HG02763 (cell line): ENCODE data around the gene TMEM244.
"Not testable (repeated sequence)": the region's sequence is repeated elsewhere in the genome, so short reads cannot be mapped to it uniquely, and the experiment has no call there.

ENCODE experiments used
- ATAC-seq: cut with Tn5 transposase; IDR thresholded peaks from one replicate; pipeline ENCODE4 v1.9.1; 2021; ENCODE audit warnings: mild to moderate bottlenecking, moderate library complexity; ENCODE audit not compliant: unreplicated experiment

The TMEM244 gene

DNA sequence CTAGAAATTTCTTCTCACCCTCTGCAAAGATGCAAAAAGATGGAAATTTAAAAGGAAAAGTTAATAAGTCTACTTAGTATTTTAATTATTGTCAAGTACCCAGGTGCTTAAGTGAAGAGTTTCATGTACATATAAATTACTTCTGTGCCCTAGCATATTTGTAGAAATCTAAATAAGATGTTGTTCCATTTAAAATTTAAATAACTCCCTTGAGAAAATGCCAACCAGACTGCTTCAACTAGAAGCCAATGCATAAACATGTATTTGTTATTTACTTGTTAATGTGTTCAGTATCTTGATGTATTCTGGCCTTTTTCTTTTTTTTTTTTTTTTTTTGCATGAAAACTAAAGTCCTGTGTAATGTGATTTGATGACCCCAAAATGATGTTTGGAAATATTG is 6.3 kb upstream of the TMEM244 start:
- ATAC-seq, result no peak

DNA sequence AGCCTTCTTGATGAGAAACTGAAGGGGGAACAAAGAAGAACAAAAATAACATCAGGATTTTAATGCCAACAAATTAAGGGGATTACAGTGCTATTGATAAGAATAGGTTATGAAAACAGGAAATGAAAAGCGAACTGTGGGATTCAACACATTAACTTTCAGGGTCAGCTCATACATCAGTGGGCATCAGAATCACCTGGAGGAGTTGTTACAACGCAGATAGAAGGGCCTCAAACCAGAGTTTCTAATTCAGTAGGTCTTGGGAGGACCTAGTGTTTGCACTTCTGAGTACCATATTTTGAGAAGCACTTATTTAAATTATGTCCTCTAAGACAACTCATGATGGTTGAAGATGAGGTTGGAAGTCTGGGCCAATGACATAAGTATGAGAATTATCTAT is 5.6 kb upstream of the TMEM244 start:
- ATAC-seq, result no peak

DNA sequence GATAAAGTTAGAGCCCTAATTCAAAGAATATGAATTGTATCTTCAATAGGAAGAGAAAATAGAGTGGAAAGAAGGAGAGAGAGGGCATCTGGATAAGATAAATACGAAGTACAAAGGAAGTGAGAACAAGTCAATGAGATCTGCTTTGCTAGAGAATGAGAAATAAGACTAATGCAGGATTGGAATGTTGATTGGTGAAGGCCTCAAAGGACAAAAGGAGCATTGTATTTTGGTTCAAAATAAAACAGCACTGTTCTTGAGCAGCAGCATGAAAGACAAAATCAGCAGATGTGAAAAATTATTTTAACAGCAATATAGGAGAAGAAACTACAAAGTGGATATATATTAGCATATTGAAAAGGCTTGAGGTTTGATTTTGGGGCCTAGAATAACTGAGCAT is 5.1 kb upstream of the TMEM244 start:
- no peak for ATAC-seq

DNA sequence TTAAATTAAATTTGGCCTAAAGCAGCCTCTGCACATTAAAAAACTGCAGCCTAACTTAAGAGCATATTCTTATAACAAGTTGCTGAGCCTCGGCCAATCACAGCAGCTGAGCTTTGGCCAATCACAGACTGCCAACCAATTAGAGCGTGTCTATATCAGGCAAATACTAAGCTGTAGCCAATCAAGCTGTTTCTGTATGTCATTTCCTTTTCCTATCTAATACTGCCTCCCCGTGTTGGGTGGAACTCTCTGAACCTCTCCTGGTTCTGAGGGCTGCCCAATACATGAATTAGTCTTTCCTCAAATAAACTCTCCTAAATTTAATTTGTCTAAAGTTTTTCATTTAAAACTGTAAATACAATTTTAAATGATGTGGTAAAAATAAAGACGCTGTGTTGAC is 3.9 kb upstream of the TMEM244 start:
- ATAC-seq, result no peak

DNA sequence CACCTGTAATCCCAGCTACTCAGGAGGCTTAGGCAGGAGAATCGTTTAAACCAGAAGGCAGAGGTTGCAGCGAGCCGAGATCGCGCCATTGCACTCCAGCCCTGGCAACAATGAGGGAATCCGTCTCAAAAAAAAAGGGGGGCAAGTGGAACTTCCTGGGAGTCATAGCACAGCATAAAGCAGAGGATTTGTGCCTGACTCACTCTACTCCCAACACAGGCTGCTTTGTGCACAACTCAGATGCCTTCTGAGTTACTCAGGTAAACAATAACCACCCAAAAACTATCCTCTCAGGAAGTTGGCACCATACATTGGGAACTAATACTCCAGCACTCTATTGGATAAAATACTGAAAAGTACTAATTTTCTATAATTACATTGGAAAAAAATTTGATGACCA is 2.5 kb upstream of the TMEM244 start:
- ATAC-seq, result no peak

DNA sequence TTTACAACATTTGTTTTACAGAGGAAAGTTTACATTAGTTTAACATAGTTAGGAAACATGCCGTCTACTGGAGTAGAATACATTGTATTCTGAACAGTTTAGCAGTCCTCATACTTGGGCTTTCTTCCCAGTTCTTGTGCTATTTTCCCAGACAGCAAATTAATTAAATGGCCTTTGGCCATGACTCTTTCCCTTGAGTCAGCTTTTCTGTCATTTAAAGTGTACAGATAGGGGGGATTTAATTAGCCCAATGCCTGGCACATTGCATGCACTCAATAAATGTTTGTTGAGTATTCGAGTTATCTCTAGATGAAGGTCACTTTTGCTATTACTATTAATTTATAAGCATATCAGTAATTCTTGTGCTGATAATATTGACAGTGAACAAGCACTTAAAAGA is 1.6 kb downstream of the TMEM244 start:
- no peak for ATAC-seq

DNA sequence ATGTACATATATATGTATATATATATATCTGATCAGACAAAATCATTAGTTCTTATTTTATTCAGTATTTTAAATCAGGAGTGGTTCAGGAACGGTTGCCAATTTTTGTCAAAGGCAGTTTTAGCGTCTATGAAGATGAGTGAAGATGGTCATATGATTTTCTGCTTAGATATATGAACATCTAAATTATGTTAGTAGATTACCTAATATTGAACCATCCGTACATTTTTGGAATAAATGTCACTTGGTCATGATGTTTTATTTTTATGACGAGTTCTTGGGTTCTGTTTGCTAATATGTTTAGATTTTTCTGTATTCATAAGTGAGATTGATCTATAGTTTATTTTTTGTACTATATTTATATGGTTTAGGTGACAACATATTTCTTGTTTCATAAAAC is 3.3 kb downstream of the TMEM244 start:
- ATAC-seq, result no peak

DNA sequence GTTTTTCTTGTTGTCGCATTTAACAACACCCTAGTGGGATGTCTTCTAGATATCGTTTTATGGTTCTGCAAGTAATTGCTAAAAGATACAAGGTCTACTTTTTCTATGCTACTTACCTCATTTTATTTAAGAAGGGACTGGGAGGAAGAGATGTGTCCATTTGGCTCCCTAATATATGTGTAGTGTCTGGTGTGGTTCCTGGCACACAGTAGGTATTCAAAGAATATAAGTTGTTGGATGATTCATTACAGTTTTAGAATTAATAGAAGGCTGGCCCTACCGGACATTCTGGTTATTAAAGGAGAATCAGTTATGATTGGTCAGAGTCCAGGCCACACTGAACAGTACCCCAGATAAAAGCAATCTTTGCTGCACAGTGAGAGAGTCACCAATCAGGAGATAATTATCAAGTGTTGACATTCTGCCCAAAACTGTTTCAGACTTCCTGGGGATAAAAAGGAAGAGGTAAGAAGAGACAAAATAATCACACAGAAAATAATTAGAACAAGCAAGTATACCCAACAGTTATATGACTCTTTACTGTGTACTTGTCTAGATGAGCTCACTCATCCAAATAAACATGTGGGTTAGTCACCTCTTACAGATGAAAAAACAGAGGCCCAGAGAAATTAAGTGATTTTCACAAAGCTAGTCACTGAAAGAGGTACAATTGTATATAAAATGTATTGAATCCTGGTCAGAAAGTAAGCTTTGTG is 7.0 kb downstream of the TMEM244 start:
- no peak for ATAC-seq

DNA sequence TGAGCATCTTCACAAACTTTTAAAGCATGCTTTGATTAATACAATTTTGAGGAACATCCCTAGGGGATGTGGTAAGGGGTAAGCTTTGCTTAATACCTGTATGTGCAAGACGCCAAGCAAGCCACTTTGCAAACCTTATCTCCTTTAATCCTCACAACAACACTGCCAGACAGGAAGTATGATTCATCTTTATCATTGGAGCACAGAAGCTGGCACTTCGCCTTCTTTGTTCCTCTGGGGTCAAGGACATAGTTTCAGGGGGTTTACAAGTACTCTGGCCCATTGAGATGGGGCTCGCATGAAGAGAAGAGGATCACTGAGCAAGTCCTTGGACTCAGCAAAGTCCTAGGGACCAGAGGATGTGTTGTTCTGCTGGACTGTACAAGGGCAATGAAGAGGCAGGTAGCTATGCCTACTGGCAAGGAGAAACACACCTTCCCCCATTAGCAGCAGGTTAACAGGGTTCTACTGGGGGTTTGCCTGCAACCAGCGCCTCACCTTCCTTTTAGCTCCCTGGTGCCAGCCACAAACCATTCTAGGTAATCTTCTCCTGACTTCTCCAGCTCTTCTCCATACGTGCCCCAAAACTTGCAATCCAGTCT is 8.8 kb downstream of the TMEM244 start:
- ATAC-seq, result no peak

DNA sequence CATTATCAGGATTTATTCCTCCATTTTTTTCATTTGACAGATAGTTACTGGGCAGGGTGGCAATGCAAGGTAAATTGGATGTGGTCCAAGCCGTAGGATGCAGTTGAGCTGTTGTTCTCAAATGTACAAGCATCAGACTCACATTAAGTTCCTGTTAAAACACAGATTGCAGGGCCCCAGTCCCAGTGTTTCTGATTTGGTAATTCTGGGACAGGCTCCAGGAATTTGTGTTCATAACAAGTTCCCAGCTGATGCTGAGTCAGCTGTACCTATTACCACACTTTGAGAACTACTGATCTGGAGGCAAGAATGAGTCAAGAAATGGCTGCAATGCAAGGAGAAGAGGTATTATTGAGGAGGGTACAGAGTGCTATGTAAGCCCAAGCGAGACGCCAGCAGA is 11.7 kb downstream of the TMEM244 start:
- no peak for ATAC-seq

DNA sequence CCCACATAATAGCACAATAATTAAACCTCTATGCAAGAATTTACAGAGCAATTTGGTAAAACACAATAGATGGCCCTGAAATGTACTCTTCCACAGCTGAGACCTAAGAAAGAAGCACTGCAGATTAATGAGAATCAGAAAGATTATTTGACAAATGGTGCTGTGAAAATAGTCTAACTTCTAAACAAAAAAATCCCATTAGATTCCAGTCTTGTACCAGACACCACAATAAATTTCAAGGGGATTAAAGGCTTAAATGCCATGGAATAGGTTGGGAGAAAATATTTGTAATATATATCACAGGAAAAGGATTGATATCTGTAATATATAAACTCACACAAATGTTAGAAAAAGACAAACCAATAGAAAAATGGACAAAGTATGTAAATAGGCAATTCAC is 14.4 kb downstream of the TMEM244 start:
- no peak for ATAC-seq

DNA sequence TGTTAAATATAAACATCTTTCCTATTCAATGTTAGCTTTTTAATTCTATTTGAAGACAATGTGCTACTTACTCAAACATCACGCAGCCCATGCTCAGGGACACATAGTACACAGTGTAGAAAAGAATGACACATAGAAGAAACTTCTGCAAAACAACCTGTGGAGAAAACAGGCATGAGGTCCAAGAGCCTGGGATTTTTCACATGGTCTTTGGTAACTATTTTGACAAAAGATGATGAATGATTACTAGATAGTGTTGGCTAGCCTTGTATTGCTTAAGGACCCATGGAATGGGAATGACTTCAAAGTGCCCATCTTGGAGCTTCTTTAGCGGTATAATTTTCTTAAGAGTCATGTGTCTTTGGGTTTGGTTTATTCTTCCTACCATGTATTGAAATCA is 15.4 kb downstream of the TMEM244 start:
- no peak for ATAC-seq

DNA sequence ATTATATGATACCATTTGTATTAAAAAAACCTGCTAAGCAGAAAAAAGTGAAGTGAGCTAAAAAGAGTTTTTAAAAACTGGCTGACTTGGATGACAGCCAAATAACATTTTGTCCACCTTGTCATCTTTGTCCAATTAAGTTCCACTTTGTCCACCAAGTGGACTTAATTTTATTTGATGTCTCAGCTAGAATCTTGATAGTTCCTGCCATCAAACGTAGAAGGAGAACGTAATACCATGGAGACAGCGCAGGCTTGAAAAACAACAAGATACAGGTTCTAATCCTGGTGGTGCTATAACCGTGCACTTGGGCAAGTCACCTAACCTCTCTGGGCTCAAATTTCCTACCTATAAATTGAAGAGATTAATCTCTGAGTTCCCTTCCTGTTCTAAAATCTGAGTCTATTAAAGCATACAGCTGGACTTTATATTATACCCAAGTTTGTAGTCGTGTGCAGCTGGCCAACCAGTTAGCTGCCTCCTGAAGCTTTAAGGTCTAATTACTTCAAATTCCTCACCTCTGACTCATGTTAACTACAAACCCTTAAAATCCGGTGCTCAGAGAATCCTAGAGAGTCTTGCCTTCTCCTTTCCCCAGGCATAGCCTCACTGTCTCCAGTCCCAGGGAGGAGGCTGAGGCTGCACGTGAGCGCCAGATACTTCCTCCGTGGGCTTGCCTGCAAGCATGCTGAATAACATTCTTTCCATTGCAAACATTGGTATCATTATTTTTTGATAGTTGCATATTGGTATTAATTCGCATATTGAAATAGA is 16.8 kb downstream of the TMEM244 start:
- no peak for ATAC-seq

DNA sequence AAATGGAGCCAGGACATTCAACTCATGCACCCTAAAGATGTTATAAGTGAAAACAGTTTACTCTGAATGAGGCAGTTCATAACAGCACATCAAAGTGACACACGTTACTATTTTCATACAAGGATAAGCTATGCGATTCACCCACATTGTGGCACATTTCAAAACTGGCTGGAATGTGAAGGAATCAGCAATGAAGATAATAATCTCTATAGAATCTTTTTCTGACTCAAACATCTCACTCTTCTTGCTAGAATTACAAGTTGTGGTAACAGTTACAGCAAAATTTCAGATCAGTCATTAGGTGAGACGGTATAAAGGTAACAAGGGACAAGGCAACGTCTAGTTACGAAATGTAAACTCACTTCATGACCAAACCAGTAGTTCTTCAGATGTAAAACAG is 17.5 kb downstream of the TMEM244 start:
- ATAC-seq, result no peak

DNA sequence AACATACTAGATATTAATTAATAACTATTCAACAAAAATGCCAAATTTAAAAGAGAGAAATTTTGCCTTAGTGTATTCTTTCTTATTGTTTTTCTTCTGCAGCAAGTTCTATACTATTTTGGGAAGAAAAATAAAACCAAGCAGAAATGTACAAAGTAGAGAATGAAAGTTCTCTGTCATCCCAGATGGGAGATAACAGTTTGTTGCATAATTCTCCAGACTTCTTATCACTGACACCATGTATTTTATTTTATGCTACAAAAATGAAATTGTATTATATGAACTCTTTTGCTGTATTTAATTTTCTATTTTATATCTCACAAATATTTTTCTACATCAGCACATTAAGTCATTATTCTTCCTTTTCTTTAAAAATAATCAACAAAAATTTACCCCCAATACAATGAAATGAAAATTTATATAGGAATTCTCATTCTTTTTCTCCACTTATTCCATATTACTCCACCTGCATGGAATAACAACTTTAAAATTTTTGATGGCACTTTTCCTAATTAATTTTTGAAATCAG is 18.2 kb downstream of the TMEM244 start:
- no peak for ATAC-seq

DNA sequence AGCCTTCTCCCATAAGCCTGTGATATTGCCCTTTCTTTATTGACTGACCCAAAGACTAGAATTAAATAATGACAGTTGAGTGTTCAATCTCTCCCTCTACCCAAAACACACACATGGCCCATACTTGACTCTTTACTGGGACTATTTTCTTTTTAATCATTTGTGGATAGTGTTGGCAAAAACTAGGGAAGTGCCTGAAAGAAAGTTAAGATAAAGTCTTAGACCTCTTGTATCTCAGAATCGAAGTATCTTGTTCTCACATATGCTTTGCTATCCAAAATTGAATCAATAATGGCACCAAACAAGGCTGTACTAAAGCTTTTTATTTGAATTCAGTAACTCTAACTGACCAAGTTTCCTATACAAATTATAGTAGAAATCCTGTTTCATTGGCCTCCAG is 19.0 kb downstream of the TMEM244 start:
- no peak for ATAC-seq

DNA sequence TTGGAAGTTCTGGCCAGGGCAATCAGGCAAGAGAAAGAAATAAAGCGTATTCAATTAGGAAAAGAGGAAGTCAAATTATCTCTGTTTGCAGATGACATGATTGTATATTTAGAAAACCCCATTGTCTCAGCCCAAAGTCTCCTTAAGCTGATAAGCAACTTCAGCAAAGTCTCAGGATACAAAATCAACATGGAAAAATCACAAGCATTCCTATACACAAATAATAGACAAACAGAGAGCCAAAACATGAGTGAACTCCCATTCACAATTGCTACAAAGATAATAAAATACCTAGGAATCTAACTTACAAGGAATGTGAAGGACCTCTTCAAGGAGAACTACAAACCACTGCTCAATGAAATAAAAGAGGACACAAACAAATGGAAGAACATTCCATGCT is 21.6 kb downstream of the TMEM244 start:
- not testable (repeated sequence) for ATAC-seq

DNA sequence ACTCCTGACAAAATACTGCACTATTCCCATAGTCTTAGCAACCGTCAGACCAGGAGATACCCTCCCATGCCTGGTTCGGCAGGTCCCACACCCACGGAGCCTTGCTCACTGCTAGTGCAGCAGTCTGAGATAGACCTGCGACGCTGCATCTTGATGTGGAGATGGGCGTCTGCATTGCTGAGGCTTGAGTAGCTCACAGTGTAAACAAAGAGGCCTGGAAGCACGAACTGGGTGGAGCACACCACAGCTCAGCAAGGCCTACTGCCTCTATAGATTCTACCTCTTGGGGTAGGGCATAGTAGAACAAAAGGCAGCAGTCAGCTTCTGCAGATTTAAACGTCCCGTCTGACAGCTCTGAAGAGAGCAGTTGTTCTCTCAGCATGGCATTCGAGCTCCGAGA is 25.4 kb downstream of the TMEM244 start:
- ATAC-seq, result no peak

DNA sequence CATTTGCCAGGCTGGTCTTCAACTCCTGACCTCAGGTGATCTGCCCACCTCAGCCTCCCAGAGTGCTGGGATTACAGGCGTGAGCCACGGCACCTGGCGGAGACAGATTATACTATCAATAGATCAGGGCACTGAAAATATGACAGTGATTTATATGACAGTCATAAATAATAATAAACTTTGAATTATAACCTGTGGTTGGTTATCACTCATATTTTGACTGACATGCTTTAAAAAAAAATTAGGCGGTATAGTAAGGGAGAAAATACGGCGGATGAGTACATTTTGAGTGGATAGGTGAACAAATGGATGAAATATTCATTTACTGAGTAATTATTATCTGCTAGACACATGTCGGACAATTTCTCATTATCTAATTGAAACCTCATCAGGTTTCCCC is 28.8 kb downstream of the TMEM244 start:
- no peak for ATAC-seq

DNA sequence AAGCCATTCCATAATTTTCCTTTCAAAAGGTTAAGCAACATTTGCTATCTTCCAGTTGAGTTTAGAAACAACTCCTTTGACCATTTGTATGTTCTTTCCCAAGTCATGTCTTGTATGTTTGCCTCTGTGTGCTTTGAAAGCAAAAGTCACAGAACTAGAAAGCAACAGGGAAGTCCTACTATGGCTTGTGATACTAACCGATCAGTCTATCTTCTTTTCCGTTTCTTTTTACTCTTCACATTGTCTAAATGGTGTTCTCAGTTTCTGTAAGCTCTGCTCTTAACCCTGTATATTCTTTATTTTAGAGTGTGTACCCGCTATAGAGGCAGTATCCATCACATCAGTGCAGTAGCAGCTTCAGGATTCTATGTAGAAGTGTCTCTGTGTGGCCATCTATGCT is 32.9 kb downstream of the TMEM244 start:
- no peak for ATAC-seq

DNA sequence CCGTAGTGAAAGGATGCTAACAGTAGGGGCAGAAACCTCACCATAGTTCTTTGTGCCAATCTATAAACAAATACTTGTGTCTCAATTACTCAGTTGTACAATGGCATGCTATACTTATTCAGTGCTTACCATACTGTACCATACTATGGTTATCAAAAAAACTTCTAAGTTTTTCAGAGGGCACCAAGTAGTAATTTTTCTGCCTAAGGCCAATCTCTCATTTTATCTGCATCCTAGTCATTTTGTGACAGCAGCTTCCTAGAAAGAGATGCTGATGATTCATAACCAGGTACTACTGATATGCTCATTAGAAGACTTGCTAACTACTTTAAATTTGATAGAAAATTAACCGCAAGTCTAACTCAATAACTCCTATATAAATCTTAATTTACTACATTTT is 42.9 kb downstream of the TMEM244 start:
- no peak for ATAC-seq

DNA sequence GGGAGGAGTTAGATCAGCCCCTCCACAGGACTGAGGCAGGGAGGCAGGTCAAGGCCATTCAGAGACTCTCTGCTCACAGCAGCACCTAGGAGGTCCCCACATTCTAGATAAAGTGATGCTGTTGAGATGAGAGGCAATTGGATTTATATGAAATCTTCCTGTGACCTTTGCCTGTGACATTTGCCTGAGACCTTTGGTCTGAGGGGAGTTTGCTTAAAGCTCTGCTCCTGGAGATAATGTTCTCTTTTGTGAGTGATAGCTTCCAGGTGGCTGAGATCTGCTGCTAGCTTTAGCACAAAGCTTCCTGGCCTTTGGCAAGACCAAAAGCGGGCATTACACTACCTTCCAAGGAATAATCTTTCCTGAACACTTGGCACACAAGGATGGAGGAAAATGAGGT is 43.3 kb downstream of the TMEM244 start:
- no peak for ATAC-seq
